GM12878 (cell line): Measurements from ENCODE around the gene MIEF1. TPM values are rescaled to one million over a fixed set of nuclear protein-coding genes. Genes with fewer than 3 reads are reported as not detected.

ENCODE experiments used
- ATAC-seq: fragments of 200-7000 bp; cut with Tn5 transposase; 3 replicates; pipeline ENCODE4 v1.9.1; 2020; ENCODE audit warnings: mild to moderate bottlenecking, moderate library complexity
- BruUV-seq: library from RNA; stranded (reverse); fragments of 400-500 nt; replicated peaks from 2 replicates; lab custom pipeline; 2021; lab: Mats Ljungman, UMichigan
- CTCF ChIA-PET: fragments of 300-600 bp; sonication (Branson Sonifier 250); formaldehyde crosslinking; extraction: SDS; loops from one replicate; lab custom pipeline; 2021; ENCODE audit warnings: inconsistent platforms; lab: Yijun Ruan, JAX
- POLR2A ChIA-PET: fragments of 350-600 bp; formaldehyde crosslinking; extraction: SDS; loops from one replicate; lab custom pipeline; 2021; ENCODE audit warnings: inconsistent platforms; lab: Charles Lee
- RAD21 ChIA-PET: fragments of 300-600 bp; sonication (Branson Sonifier 250); formaldehyde crosslinking; loops from one replicate; lab custom pipeline; 2023; ENCODE audit warnings: antibody characterized with exemption; ENCODE audit not compliant: unreplicated experiment; lab: Charles Lee
- SMC1A ChIA-PET: fragments of 300-600 bp; sonication (Branson Sonifier 250); formaldehyde crosslinking; loops from one replicate; lab custom pipeline; 2023; ENCODE audit not compliant: unreplicated experiment, uncharacterized antibody; lab: Charles Lee
- DNase-seq: peaks from one replicate; pipeline ENCODE4 v3.0.0-alpha.2; 2011; ENCODE audit warnings: low read depth, low spot score
- FAIRE-seq: peaks from 3 replicates; lab custom pipeline; 2011; peaks lifted over from hg19 to GRCh38; lab: Jason Lieb, UNC
- H2AFZ ChIP-seq: 2 replicates; pipeline ENCODE4 v1.6.0; 2011; ENCODE audit warnings: low read depth, low read length, control low read depth; ENCODE audit not compliant: control insufficient read depth
- H3K27ac ChIP-seq: 2 replicates; pipeline ENCODE4 v1.5.1; 2011; ENCODE audit warnings: control low read depth; ENCODE audit not compliant: control insufficient read depth, insufficient read depth
- H3K27me3 ChIP-seq, 2 experiments: replicated peaks in 1 of 2; 2 replicates each; pipeline versions ENCODE4 v1.6.0 to v1.6.1; 2011; ENCODE audit warnings: low read length in 1 of 2; ENCODE audit not compliant: control insufficient read depth in 2 of 2, insufficient read depth in 2 of 2
- H3K36me3 ChIP-seq, 2 experiments: 2 replicates each; pipeline ENCODE4 v1.5.1; 2011; ENCODE audit warnings: low read length in 1 of 2; ENCODE audit not compliant: control insufficient read depth in 2 of 2, insufficient read depth in 2 of 2
- H3K4me1 ChIP-seq: 2 replicates; pipeline ENCODE4 v1.6.1; 2011; ENCODE audit warnings: mild to moderate bottlenecking, low read length, moderate library complexity, mixed read lengths; ENCODE audit not compliant: control insufficient read depth, insufficient read depth
- H3K4me2 ChIP-seq: 2 replicates; pipeline ENCODE4 v1.6.0; 2011; ENCODE audit warnings: control low read depth; ENCODE audit not compliant: control insufficient read depth, insufficient read depth
- H3K4me3 ChIP-seq: fragments of 200-600 bp; sonication (generic); 2 replicates; pipeline ENCODE4 v1.5.1; 2016
- H3K79me2 ChIP-seq: 2 replicates; pipeline ENCODE4 v1.6.0; 2011; ENCODE audit warnings: low read length; ENCODE audit not compliant: control insufficient read depth, insufficient read depth
- H3K9ac ChIP-seq: 2 replicates; pipeline ENCODE4 v1.8.0; 2011; ENCODE audit warnings: low read length, control low read depth, mixed read lengths; ENCODE audit not compliant: control insufficient read depth, insufficient read depth
- H3K9me3 ChIP-seq: replicated peaks from 3 replicates; pipeline ENCODE4 v1.5.1; 2011; ENCODE audit warnings: mild to moderate bottlenecking, low read length; ENCODE audit not compliant: control insufficient read depth, insufficient read depth
- H4K20me1 ChIP-seq: 2 replicates; pipeline ENCODE4 v1.6.0; 2011; ENCODE audit not compliant: control insufficient read depth, insufficient read depth
- GATAD2B ChIP-seq: fragments of 450-650 bp; conservative IDR thresholded peaks from 2 replicates; pipeline ENCODE4 v1.6.1; 2017; ENCODE audit warnings: low read depth, mild to moderate bottlenecking, moderate library complexity
- RAD21 ChIP-seq: IDR thresholded peaks from 2 replicates; pipeline ENCODE4 v1.6.1; 2011; ENCODE audit warnings: mild to moderate bottlenecking, low read depth, low read length, moderate library complexity; ENCODE audit not compliant: insufficient read depth
- RUNX3 ChIP-seq: IDR thresholded peaks from 2 replicates; pipeline ENCODE4 v1.6.1; 2012; ENCODE audit warnings: low read length, inconsistent platforms
- SMC3 ChIP-seq: IDR thresholded peaks from 2 replicates; pipeline ENCODE4 v1.6.1; 2011; ENCODE audit warnings: low read length, improper control_type of control experiment, borderline replicate concordance
- YY1 ChIP-seq: IDR thresholded peaks from 2 replicates; pipeline ENCODE4 v1.6.1; 2011; ENCODE audit warnings: low read depth, mild to moderate bottlenecking, low read length
- WGBS: methylation state at CpG from one replicate; pipeline ENCODE4 v1.1.6; 2016; ENCODE audit warnings: low lambda C conversion rate; ENCODE audit not compliant: insufficient replicate concordance, insufficient coverage; ENCODE audit errors: missing lambda C conversion rate; 5-methylcytosine and 5-hydroxymethylcytosine counted together
- in situ Hi-C: fragments of 300-500 bp; cut with MboI; formaldehyde crosslinking; loops from 9 replicates; pipeline ENCODE4 v1.14.3; 2018; ENCODE audit warnings: mixed read lengths
- intact Hi-C: fragments of 100-400 bp; cut with micrococcal nuclease; formaldehyde crosslinking; loops from one replicate; pipeline ENCODE4 v1.14.2; 2022; ENCODE audit not compliant: unreplicated experiment
- polyA plus RNA-seq, 11 experiments: library from polyadenylated mRNA; depleted of rRNA in 4 of 11; unstranded in 6 of 11; stranded (reverse) in 5 of 11; fragments of >200 nt; fragmentation: Nextera tagmentation in 4 of 11; fragmentation: Illumina TruSeq in 1 of 11; extraction: Ambion mirVana in 4 of 11; extraction: Trizol in 1 of 11; gene quantifications; 1 replicate in 1 of 11; 2 replicates in 10 of 11; pipeline versions ENCODE4 v1.2.1 to v1.2.3, GENCODE V29; 2011 to 2016; ENCODE audit warnings: inconsistent platforms in 2 of 11, missing spikeins in 2 of 11, low read depth in 1 of 11
- total RNA-seq, 4 experiments: library from RNA; depleted of rRNA in 3 of 4; stranded (reverse); fragments of >200 nt in 3 of 4; fragmentation: Illumina TruSeq in 1 of 4; extraction: Trizol in 1 of 4; gene quantifications; 2 replicates each; pipeline versions ENCODE4 v1.2.1 to v1.2.3, GENCODE V29; 2013 to 2021
- TF ChIP-seq, protein P1 (sequence below): IDR thresholded peaks from 2 replicates; pipeline ENCODE4 v1.6.1; 2012; ENCODE audit warnings: low read depth, low read length, improper control_type of control experiment
- TF ChIP-seq, protein P2 (sequence below), 3 experiments: IDR thresholded peaks in 2 of 3; conservative IDR thresholded peaks in 1 of 3; 2 replicates each; pipeline ENCODE4 v1.5.1; 2011; ENCODE audit warnings: low read depth in 3 of 3, low read length in 3 of 3, mild to moderate bottlenecking in 3 of 3, control low read depth in 2 of 3, moderate library complexity in 2 of 3, inconsistent platforms in 1 of 3, mixed read lengths in 1 of 3; ENCODE audit not compliant: control insufficient read depth in 2 of 3, insufficient read depth in 1 of 3; ENCODE audit errors: extremely low read depth in 1 of 3
- TF ChIP-seq, protein P3 (sequence below): fragments of 450-650 bp; IDR thresholded peaks from 2 replicates; pipeline ENCODE4 v1.6.1; 2017; ENCODE audit warnings: antibody characterized with exemption, mild to moderate bottlenecking, moderate library complexity
- TF ChIP-seq, protein P4 (sequence below): fragments of 450-650 bp; formaldehyde crosslinking; IDR thresholded peaks from 2 replicates; pipeline ENCODE4 v1.4.0; 2020; ENCODE audit warnings: mild to moderate bottlenecking, moderate library complexity

MIEF1 gene
- total and polyA plus RNA-seq, 10 of the 15 experiments (the other 5 are each of a cell fraction or from before 2014, with no cell fraction given): 12.4 to 52.3 (median 29.3) TPM

DNA sequence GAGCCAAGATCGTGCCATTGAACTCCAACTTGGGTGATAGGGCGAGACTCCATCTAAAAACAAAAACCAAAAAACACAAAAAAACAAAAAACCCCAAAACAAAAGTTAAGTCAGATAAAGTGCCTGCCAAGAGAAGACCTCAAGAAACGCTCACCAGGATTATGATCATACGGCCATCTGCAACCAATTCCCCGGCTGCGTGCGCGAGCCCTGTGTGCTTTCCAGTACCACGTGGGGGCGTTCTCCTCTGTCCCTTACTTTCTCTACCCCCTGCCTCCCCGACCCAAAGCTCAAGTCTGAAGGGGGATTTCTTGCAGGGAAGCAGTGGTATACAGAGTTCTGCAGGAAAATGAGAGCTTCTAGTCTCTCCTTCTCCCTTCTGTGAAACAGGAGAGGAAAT lies 41.0 kb downstream of the MIEF1 start:
- H2AFZ ChIP-seq: no peak overlapping the region
- FAIRE-seq: no peak
- 13% methylated on average over 11 of the region's 11 CpGs for WGBS
- H3K27ac ChIP-seq: no peak overlapping the region
- H3K36me3 ChIP-seq: no peaks in the 10 kb centered on the region
- H3K4me1 ChIP-seq: no peaks in the 10 kb centered on the region
- no peaks in the 10 kb centered on the region for H3K79me2 ChIP-seq
- peak; percentile 81 for ATAC-seq
- no peak overlapping the region for H3K4me3 ChIP-seq
- H4K20me1 ChIP-seq: no peaks in the 10 kb centered on the region
- TF ChIP-seq YY1: 0 out of 2 replicates have a peak, but pooled peaks have one; percentile 17
- no peak for TF ChIP-seq RUNX3
- TF ChIP-seq, protein P1, sequence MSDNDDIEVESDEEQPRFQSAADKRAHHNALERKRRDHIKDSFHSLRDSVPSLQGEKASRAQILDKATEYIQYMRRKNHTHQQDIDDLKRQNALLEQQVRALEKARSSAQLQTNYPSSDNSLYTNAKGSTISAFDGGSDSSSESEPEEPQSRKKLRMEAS: no peak
- TF ChIP-seq, protein P2, sequence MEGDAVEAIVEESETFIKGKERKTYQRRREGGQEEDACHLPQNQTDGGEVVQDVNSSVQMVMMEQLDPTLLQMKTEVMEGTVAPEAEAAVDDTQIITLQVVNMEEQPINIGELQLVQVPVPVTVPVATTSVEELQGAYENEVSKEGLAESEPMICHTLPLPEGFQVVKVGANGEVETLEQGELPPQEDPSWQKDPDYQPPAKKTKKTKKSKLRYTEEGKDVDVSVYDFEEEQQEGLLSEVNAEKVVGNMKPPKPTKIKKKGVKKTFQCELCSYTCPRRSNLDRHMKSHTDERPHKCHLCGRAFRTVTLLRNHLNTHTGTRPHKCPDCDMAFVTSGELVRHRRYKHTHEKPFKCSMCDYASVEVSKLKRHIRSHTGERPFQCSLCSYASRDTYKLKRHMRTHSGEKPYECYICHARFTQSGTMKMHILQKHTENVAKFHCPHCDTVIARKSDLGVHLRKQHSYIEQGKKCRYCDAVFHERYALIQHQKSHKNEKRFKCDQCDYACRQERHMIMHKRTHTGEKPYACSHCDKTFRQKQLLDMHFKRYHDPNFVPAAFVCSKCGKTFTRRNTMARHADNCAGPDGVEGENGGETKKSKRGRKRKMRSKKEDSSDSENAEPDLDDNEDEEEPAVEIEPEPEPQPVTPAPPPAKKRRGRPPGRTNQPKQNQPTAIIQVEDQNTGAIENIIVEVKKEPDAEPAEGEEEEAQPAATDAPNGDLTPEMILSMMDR (IDR thresholded peaks at IDR 0.05 in 2 of 3, conservative IDR thresholded peaks at IDR 0.05 in 1 of 3; ENCODE audit: control insufficient read depth in 2 of 3, extremely low read depth in 1 of 3, insufficient read depth in 1 of 3, low read depth in 3 of 3, low read length in 3 of 3): peak; percentile 50 to 60 (median 51); a peak in 4 of 6 replicates
- TF ChIP-seq, protein P3, sequence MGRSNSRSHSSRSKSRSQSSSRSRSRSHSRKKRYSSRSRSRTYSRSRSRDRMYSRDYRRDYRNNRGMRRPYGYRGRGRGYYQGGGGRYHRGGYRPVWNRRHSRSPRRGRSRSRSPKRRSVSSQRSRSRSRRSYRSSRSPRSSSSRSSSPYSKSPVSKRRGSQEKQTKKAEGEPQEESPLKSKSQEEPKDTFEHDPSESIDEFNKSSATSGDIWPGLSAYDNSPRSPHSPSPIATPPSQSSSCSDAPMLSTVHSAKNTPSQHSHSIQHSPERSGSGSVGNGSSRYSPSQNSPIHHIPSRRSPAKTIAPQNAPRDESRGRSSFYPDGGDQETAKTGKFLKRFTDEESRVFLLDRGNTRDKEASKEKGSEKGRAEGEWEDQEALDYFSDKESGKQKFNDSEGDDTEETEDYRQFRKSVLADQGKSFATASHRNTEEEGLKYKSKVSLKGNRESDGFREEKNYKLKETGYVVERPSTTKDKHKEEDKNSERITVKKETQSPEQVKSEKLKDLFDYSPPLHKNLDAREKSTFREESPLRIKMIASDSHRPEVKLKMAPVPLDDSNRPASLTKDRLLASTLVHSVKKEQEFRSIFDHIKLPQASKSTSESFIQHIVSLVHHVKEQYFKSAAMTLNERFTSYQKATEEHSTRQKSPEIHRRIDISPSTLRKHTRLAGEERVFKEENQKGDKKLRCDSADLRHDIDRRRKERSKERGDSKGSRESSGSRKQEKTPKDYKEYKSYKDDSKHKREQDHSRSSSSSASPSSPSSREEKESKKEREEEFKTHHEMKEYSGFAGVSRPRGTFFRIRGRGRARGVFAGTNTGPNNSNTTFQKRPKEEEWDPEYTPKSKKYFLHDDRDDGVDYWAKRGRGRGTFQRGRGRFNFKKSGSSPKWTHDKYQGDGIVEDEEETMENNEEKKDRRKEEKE: no peak
- TF ChIP-seq, protein P4, sequence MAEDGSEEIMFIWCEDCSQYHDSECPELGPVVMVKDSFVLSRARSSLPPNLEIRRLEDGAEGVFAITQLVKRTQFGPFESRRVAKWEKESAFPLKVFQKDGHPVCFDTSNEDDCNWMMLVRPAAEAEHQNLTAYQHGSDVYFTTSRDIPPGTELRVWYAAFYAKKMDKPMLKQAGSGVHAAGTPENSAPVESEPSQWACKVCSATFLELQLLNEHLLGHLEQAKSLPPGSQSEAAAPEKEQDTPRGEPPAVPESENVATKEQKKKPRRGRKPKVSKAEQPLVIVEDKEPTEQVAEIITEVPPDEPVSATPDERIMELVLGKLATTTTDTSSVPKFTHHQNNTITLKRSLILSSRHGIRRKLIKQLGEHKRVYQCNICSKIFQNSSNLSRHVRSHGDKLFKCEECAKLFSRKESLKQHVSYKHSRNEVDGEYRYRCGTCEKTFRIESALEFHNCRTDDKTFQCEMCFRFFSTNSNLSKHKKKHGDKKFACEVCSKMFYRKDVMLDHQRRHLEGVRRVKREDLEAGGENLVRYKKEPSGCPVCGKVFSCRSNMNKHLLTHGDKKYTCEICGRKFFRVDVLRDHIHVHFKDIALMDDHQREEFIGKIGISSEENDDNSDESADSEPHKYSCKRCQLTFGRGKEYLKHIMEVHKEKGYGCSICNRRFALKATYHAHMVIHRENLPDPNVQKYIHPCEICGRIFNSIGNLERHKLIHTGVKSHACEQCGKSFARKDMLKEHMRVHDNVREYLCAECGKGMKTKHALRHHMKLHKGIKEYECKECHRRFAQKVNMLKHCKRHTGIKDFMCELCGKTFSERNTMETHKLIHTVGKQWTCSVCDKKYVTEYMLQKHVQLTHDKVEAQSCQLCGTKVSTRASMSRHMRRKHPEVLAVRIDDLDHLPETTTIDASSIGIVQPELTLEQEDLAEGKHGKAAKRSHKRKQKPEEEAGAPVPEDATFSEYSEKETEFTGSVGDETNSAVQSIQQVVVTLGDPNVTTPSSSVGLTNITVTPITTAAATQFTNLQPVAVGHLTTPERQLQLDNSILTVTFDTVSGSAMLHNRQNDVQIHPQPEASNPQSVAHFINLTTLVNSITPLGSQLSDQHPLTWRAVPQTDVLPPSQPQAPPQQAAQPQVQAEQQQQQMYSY (CRISPR knock-in tag): no peak
- TF ChIP-seq RAD21: peak; percentile 49
- no peak for TF ChIP-seq GATAD2B
- peak; percentile 67 for TF ChIP-seq SMC3
- no peak for DNase-seq
- no peak overlapping the region for H3K9ac ChIP-seq
- RAD21 ChIA-PET: interaction anchor here (0.7 to 2.8 kb wide), 5 partner anchors 159 to 496 kb away, joined by 3 to 36 read pairs (median 4); no protein-coding TSS in a partner anchor
- peaks cover 0 to 3% of the 10 kb centered on the region in 2 experiments; a peak in 1 of 4 replicates for H3K27me3 ChIP-seq
- in situ Hi-C loops: loop anchor here (5.0 kb wide), 2 partner anchors 399 to 484 kb away; no protein-coding TSS in a partner anchor
- no peaks in the 10 kb centered on the region for H3K9me3 ChIP-seq
- POLR2A ChIA-PET: no interaction called here
- intact Hi-C loops: no loop called here
- no peak overlapping the region for H3K4me2 ChIP-seq
- SMC1A ChIA-PET: interaction anchor here (0.9 to 2.1 kb wide), 2 partner anchors 479 to 482 kb away, joined by 3 to 13 read pairs; no protein-coding TSS in a partner anchor
- no TSS peak for BruUV-seq
- CTCF ChIA-PET: interaction anchor here (0.6 to 14.5 kb wide), 6 partner anchors 9 to 515 kb away, joined by 3 to 157 read pairs (median 4); no protein-coding TSS in a partner anchor
